Fibroblast of villous mesenchyme (primary cell): Measurements from ENCODE around the gene PNPLA4. TPM values are rescaled to one million over a fixed set of nuclear protein-coding genes. Genes with fewer than 3 reads are reported as not detected.
A peak's percentile ranks its signal among the peaks of the same experiment; 100 is the strongest.

Experiments used
- DNase-seq: peaks from one replicate; pipeline ENCODE4 v3.0.0-alpha.2; 2010; ENCODE audit warnings: low read depth
- H3K4me3 ChIP-seq: 2 replicates; pipeline ENCODE4 v1.5.1; 2011; ENCODE audit warnings: low read depth, mild to moderate bottlenecking, low read length
- CTCF ChIP-seq: IDR thresholded peaks from 2 replicates; pipeline ENCODE4 v1.5.1; 2012; ENCODE audit warnings: low read depth, mild to moderate bottlenecking, low read length; ENCODE audit not compliant: insufficient read depth
- total RNA-seq: library from RNA; depleted of rRNA; stranded (reverse); fragments of >200 nt; gene quantifications from 2 replicates; pipeline ENCODE4 v1.2.3, GENCODE V29; 2012

Gene PNPLA4
- total RNA-seq, 1 donor, result 9.9 TPM

DNA sequence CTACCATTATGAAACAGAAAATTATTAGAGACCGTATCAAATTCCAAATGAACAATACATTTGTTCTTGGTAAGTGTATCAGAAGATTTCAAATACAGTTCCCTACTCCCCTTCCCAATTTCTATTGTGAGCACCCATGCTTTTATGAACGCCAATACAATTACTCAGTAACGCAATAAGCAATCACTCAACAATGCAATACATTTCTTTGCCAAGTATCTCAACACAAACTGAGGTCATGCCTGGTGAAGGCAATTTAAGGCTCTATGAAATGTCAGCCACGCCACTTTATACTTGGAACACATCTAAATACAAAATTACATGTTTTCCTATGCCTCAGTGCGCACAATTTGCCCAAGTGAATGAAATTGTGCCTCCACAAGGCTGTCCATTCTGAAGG lies 712 bp downstream of the PNPLA4 start:
- no peak for TF ChIP-seq CTCF
- peak overlapping the region; percentile 65 for H3K4me3 ChIP-seq
- DNase-seq, result no peak

DNA sequence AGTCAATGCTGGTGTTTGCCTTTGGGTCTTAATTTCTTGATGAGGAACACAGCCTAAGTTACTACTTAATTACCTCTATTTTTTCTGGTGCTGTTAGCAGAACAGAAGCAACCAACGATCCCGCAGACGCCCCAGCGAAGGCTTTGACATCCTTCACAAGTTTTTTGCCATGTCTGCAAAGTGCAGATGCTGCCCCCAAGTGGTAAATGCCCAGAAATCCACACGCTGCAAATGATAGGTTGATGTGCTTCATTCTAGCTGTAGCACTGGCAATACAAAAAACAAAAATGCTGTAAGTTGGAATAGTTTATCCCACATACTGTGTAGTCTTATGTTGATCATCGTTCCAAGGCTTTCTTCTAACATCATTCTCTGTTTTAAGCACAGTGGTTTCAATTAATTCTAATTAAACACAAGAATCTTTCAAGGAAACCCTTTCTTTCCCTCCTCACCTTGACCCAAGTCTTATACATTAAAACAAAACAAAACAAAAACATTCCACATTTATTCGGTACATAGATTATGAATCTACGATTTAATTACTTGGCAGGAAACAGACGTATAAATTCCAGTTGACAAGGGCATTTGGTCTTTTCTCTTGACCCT lies 1.2 kb downstream of the PNPLA4 start:
- TF ChIP-seq CTCF, result peak; percentile 79
- H3K4me3 ChIP-seq, result no peak overlapping the region
- DNase-seq, result peak; percentile 64

GRCh38 chrX:7921750-7922149 lies 5.5 kb downstream of the PNPLA4 start:
- no peak overlapping the region for H3K4me3 ChIP-seq
- no peak for TF ChIP-seq CTCF
- DNase-seq, result no peak

DNA sequence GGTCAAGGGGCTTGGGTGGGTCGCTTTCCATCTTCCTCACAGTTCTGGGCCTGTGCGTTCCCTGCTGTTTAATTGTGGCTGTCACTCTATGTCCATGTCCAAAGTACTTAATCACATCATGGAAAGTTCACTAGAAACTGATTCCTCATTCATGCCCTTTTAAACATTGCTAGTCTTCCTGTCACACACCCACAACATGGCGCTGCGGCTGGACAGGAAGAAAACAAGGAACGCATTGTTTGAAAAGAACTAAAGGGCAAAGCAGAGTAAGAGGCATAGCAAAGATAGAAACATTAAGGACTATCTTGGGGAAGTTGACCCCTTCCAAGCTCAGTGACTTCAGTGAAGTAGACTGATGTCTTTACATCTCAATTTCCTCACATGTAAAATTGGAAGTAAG lies 18.4 kb downstream of the PNPLA4 start:
- no peak for TF ChIP-seq CTCF
- DNase-seq, result no peak
- H3K4me3 ChIP-seq, result no peak overlapping the region

DNA sequence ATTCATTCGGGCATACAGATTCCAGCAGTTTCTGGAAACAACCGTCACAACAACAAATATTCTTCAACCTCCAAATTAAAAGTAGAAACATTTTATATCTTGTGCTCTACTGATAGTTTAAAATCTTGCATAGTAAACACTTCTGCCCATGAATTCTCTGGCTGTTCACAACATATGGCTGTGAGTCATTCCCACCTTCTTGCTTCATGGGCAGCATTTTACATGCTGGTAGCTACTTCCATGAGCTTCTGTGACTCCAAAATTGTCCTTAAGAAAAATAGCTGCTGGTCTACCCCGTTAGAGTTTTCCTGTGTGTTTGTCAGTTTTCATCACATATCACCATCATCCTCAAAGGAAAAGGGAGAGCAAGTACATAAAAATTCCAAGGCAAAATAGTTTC lies 22.7 kb downstream of the PNPLA4 start:
- TF ChIP-seq CTCF, result no peak
- no peak overlapping the region for H3K4me3 ChIP-seq
- peak; percentile 43 for DNase-seq

- no peak for TF ChIP-seq CTCF
- DNase-seq, result no peak
- H3K4me3 ChIP-seq, result no peak overlapping the region
Measured at GRCh38 chrX:7891928-7892327, 35.3 kb downstream of the PNPLA4 start.

GRCh38 chrX:7889680-7890079 lies 37.5 kb downstream of the PNPLA4 start:
- TF ChIP-seq CTCF, result no peak
- peak; percentile 19 for DNase-seq

More at GRCh38 chrX:7889680-7890079, 37.5 kb downstream of the PNPLA4 start:
- H3K4me3 ChIP-seq, result no peak overlapping the region
